Panc1 (cell line): ENCODE data around the gene DOCK1. TPM values are rescaled to one million over a fixed set of nuclear protein-coding genes. Genes with fewer than 3 reads are reported as not detected.

ENCODE experiments used
- ATAC-seq: fragments of 200-7000 bp; cut with Tn5 transposase; 2 replicates; pipeline ENCODE4 v1.9.1; 2020; ENCODE audit warnings: mild to moderate bottlenecking, moderate library complexity
- BruUV-seq: library from RNA; stranded (reverse); fragments of 400-500 nt; replicated peaks from 2 replicates; lab custom pipeline; 2021; lab: Mats Ljungman, UMichigan
- CTCF ChIA-PET: fragments of 300-600 bp; sonication (Branson Sonifier 250); formaldehyde crosslinking; loops from one replicate; lab custom pipeline; 2022; ENCODE audit warnings: antibody characterized with exemption; lab: Charles Lee
- POLR2A ChIA-PET: fragments of 300-600 bp; sonication (Branson Sonifier 250); formaldehyde crosslinking; loops from one replicate; lab custom pipeline; 2022; ENCODE audit warnings: antibody characterized with exemption; lab: Charles Lee
- DNase-seq: peaks from one replicate; pipeline ENCODE4 v3.0.0-alpha.2; 2010; ENCODE audit warnings: low read depth, low spot score
- H3K27ac ChIP-seq: 2 replicates; pipeline ENCODE4 v1.5.1; 2011; ENCODE audit warnings: mild to moderate bottlenecking, low read length, inconsistent platforms
- H3K27me3 ChIP-seq: fragments of 200-500 bp; sonication (Bioruptor generic); 2 replicates; pipeline ENCODE4 v1.6.0; 2014; ENCODE audit warnings: low read length, inconsistent platforms; ENCODE audit not compliant: control insufficient read depth, insufficient read depth
- H3K36me3 ChIP-seq: fragments of 200-500 bp; sonication (Bioruptor generic); 2 replicates; pipeline ENCODE4 v1.5.1; 2014; ENCODE audit warnings: inconsistent platforms, mild to moderate bottlenecking, low read length, moderate library complexity; ENCODE audit not compliant: control insufficient read depth, insufficient read depth
- H3K4me1 ChIP-seq: 2 replicates; pipeline ENCODE4 v1.5.1; 2011; ENCODE audit warnings: inconsistent platforms, mild to moderate bottlenecking, low read length, moderate library complexity; ENCODE audit not compliant: control insufficient read depth, insufficient read depth
- H3K4me3 ChIP-seq, 2 experiments: 2 replicates each; pipeline ENCODE4 v1.5.1; 2011 to 2012; ENCODE audit warnings: low read depth in 2 of 2, low read length in 2 of 2, mild to moderate bottlenecking in 2 of 2, inconsistent platforms in 1 of 2, moderate library complexity in 1 of 2
- H3K9me3 ChIP-seq: fragments of 200-500 bp; sonication (Bioruptor generic); 2 replicates; pipeline ENCODE4 v1.5.1; 2014; ENCODE audit warnings: low read depth, mild to moderate bottlenecking, inconsistent platforms, low read length, moderate library complexity; ENCODE audit not compliant: control insufficient read depth, insufficient read depth
- POLR2AphosphoS5 ChIP-seq: IDR thresholded peaks from 2 replicates; pipeline ENCODE4 v1.6.1; 2012; ENCODE audit warnings: mild to moderate bottlenecking, low read depth, low read length, moderate library complexity
- SIN3A ChIP-seq: IDR thresholded peaks from 2 replicates; pipeline ENCODE4 v1.6.1; 2012; ENCODE audit warnings: low read depth, mild to moderate bottlenecking, low read length, moderate library complexity, borderline replicate concordance; ENCODE audit not compliant: insufficient read depth
- TCF7L2 ChIP-seq: IDR thresholded peaks from 2 replicates; pipeline ENCODE4 v1.6.1; 2011; ENCODE audit warnings: mild to moderate bottlenecking, low read depth, low read length, inconsistent platforms
- in situ Hi-C: cut with HindIII; loops from 2 replicates; pipeline ENCODE4 v1.10.0; 2016; ENCODE audit warnings: low sequenced_read_pairs, low pct_unique_long_range_greater_than_20kb
- intact Hi-C: fragments of 100-400 bp; cut with micrococcal nuclease; formaldehyde crosslinking; loops from one replicate; pipeline ENCODE4 v1.10.0; 2022; ENCODE audit not compliant: unreplicated experiment
- total RNA-seq: library from RNA; stranded (reverse); gene quantifications from one replicate; pipeline ENCODE4 v1.2.1, GENCODE V29; 2021; ENCODE audit not compliant: unreplicated experiment
- TF ChIP-seq, protein P1 (sequence below), 2 experiments: IDR thresholded peaks; 2 replicates each; pipeline ENCODE4 v1.6.1; 2011 to 2012; ENCODE audit warnings: low read depth in 2 of 2, control low read depth in 1 of 2, low read length in 1 of 2, mild to moderate bottlenecking in 1 of 2, moderate library complexity in 1 of 2; ENCODE audit not compliant: insufficient read depth in 1 of 2
- TF ChIP-seq, protein P2 (sequence below): fragments of 450-650 bp; IDR thresholded peaks from 2 replicates; pipeline ENCODE4 v1.5.1; 2017; ENCODE audit warnings: mild to moderate bottlenecking

Gene DOCK1
- total RNA-seq, 1 experiment from 2014 or later: 67.6 TPM

DNA sequence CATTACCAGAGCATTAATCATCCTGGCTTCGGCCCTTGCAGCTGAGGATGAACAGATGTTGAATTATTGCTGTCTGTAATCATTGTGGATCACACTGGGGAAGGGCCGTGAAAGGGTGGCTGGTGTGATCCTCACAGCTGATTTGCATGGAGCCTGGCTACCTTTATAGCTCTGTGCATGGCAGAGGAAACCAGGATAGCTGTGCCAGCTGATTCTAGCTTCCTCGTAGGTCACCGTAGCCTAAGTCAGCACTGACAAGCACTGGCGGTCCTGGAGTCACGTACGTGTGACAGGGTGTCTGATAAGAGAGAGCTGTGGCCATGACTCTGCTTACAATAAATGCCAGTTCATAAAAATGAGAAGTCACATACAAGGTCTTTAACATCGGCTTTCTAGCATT is 214.7 kb downstream of the DOCK1 start:
- ATAC-seq (no peak), DNase-seq (no peak)
- in situ Hi-C loops (no loop called here), intact Hi-C loops (no loop called here)
- ChIA-PET POLR2A (no interaction called here), CTCF (no interaction called here)
- no TSS peak for BruUV-seq
- TF ChIP-seq, protein P1, sequence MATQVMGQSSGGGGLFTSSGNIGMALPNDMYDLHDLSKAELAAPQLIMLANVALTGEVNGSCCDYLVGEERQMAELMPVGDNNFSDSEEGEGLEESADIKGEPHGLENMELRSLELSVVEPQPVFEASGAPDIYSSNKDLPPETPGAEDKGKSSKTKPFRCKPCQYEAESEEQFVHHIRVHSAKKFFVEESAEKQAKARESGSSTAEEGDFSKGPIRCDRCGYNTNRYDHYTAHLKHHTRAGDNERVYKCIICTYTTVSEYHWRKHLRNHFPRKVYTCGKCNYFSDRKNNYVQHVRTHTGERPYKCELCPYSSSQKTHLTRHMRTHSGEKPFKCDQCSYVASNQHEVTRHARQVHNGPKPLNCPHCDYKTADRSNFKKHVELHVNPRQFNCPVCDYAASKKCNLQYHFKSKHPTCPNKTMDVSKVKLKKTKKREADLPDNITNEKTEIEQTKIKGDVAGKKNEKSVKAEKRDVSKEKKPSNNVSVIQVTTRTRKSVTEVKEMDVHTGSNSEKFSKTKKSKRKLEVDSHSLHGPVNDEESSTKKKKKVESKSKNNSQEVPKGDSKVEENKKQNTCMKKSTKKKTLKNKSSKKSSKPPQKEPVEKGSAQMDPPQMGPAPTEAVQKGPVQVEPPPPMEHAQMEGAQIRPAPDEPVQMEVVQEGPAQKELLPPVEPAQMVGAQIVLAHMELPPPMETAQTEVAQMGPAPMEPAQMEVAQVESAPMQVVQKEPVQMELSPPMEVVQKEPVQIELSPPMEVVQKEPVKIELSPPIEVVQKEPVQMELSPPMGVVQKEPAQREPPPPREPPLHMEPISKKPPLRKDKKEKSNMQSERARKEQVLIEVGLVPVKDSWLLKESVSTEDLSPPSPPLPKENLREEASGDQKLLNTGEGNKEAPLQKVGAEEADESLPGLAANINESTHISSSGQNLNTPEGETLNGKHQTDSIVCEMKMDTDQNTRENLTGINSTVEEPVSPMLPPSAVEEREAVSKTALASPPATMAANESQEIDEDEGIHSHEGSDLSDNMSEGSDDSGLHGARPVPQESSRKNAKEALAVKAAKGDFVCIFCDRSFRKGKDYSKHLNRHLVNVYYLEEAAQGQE (IDR thresholded peaks at IDR 0.05; ENCODE audit: insufficient read depth in 1 of 2, low read depth in 2 of 2, low read length in 1 of 2): no peak
- H3K4me3 ChIP-seq: no peak overlapping the region
- H3K4me1 ChIP-seq: no peaks in the 10 kb centered on the region
- H3K36me3 ChIP-seq: no peaks in the 10 kb centered on the region
- no peaks in the 10 kb centered on the region for H3K27me3 ChIP-seq
- H3K9me3 ChIP-seq: no peaks in the 10 kb centered on the region
- no peak overlapping the region for H3K27ac ChIP-seq

- H3K4me3 ChIP-seq: no peak overlapping the region
- ATAC-seq (no peak), DNase-seq (no peak)
- no peaks in the 10 kb centered on the region for H3K4me1 ChIP-seq
- H3K27me3 ChIP-seq: no peaks in the 10 kb centered on the region
- no peak overlapping the region for H3K27ac ChIP-seq
- TF ChIP-seq, protein P2, sequence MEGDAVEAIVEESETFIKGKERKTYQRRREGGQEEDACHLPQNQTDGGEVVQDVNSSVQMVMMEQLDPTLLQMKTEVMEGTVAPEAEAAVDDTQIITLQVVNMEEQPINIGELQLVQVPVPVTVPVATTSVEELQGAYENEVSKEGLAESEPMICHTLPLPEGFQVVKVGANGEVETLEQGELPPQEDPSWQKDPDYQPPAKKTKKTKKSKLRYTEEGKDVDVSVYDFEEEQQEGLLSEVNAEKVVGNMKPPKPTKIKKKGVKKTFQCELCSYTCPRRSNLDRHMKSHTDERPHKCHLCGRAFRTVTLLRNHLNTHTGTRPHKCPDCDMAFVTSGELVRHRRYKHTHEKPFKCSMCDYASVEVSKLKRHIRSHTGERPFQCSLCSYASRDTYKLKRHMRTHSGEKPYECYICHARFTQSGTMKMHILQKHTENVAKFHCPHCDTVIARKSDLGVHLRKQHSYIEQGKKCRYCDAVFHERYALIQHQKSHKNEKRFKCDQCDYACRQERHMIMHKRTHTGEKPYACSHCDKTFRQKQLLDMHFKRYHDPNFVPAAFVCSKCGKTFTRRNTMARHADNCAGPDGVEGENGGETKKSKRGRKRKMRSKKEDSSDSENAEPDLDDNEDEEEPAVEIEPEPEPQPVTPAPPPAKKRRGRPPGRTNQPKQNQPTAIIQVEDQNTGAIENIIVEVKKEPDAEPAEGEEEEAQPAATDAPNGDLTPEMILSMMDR: no peak
- no peak for TF ChIP-seq SIN3A
- TF ChIP-seq, protein P1 (IDR thresholded peaks at IDR 0.05; ENCODE audit: insufficient read depth in 1 of 2, low read depth in 2 of 2, low read length in 1 of 2): no peak
- TF ChIP-seq TCF7L2: no peak
- TF ChIP-seq POLR2AphosphoS5: no peak
- CTCF ChIA-PET: no interaction called here
- no peaks in the 10 kb centered on the region for H3K36me3 ChIP-seq
- intact Hi-C loops (no loop called here), in situ Hi-C loops (no loop called here)
- H3K9me3 ChIP-seq: no peaks in the 10 kb centered on the region
- POLR2A ChIA-PET: no interaction called here
- BruUV-seq: no TSS peak
These were observed 217.6 kb downstream of the DOCK1 start for GRCh38 chr10:127122831-127123230.
